ENCODE results near the gene HS1BP3.

GRCh38 chr2:20596193-20596972, 54.5 kb downstream of the HS1BP3 start:
- TF ChIP-seq EP300 (IDR thresholded peaks at IDR 0.05) (no peak), CTCF (IDR thresholded peaks at IDR 0.05) (no peak)
